ENCODE data around the gene FHIT. TPM values are rescaled to one million over a fixed set of nuclear protein-coding genes. Genes with fewer than 3 reads are reported as not detected.

FHIT gene
- total RNA-seq, 1 donor from 2014 or later, result 16.6 TPM

DNA sequence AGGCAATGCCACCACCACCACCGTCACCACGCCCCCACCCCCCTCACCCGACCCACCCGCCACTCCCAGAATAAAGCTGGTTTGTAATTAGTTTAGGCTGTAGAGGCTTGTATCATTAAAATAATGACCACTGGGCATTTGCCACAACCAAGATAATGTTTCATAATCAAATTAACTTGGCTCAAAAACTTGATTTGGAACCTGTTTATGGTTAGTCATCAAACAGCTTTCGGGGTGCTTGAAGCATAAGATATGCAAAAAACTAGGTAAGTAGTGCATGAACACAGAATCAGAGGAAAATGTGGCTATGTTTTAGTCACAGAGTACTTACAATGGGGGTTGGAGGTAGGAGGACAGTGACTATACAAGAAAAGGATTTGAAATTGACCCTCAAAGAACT is 115.1 kb downstream of the FHIT start:
- intact Hi-C loops (cut with DNase I), result no loop called here
- DNase-seq (ENCODE audit: low spot score), result no peak

DNA sequence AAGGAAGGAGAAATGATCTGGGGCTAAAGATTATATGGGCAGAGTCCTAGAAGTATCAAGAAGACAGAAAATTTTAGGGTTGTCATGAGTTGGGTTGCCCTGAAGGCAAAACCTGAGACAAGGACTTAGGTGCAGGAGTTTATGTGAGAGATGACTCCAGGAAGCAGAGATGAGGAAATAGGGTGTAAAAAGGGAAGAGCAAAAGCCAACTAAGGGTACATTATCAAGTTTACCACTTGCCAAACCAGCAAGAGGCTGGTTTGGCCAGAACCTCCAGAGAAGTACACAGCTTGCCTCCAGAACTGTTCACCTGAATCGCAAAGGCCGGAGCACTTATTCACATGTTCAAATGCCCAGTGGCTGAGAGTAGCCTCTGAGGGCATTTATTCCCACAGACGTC is 116.7 kb downstream of the FHIT start:
- no peak for DNase-seq (ENCODE audit: low spot score)
- intact Hi-C loops (cut with DNase I), result no loop called here

DNA sequence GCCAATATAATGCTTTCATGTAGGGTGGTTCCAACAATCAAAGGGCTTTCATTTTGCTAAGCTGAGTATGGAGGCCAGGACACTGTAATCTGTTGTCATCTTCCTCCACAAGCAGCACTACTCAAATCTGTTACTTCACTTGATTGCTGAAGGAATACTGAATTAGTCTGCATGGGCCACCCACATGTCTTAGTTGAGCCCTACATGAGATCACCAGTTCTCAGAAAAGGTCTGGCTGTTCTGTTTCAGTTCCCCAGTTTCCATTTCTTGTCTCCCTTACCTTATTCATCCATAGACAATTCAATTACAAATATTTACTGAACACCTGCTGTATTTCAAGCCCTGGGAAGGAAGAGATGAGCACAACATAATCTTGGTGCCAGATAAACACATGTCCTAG is 119.2 kb downstream of the FHIT start:
- no peak for DNase-seq (ENCODE audit: low spot score)
- intact Hi-C loops (cut with DNase I), result no loop called here

DNA sequence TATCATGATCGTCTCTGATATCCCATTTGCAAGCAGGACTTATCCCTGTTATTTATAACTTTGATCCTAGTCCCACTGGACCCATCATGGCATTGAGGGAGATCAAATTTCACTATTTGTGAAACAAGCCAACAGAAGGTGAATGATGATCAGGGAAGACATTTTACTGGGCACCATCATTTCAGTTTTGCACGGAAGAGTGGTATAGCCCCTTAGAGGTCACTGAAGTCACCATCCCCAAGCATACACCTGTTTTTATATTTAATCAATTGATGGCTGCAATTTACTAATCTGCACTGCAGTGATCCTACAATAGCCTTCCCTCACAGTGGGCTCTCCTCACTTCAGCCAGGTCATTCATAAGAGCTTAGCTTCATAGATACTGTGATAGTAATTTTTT is 132.4 kb downstream of the FHIT start:
- intact Hi-C loops (cut with DNase I), result no loop called here
- DNase-seq (ENCODE audit: low spot score), result no peak

DNA sequence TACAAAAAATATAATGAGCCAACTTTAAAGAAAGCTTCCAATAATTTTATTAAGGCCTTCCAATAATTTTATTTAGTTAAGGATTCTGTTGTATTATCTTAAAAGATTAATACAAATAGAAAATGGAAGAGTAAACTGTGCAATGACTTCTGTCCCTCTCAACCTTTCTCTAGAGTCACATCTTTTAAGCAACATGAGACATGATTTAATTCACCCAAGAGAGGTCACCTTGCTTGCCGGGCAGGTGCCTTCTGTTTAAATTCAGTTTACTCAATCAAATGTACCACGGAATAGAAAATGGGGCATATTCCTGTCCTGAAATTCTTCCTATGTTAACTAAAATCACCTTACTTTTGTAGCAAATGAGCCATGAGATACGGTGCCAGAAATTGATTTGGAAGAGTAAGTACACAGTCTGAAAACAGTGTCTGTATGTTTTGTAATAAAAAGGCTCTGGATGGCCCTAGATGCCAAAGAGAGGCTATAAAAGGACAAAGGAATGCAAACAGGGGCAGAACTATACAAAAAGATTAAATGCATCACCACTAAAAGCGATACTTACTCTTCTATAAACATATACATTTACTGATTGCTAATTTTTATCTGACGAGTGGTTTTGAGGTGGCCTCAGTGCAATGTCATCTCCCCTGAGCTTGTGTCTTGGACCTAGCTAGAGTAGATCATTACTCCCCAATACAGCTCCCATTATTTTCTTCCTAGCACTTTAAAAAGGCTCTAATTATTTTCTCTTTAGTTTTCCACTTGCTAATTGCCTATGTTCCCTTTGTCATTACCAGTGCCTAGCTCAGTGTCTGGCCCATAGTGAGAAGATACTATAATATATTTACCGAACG is 134.0 kb downstream of the FHIT start:
- intact Hi-C loops (cut with DNase I), result no loop called here
- DNase-seq (ENCODE audit: low spot score), result no peak

DNA sequence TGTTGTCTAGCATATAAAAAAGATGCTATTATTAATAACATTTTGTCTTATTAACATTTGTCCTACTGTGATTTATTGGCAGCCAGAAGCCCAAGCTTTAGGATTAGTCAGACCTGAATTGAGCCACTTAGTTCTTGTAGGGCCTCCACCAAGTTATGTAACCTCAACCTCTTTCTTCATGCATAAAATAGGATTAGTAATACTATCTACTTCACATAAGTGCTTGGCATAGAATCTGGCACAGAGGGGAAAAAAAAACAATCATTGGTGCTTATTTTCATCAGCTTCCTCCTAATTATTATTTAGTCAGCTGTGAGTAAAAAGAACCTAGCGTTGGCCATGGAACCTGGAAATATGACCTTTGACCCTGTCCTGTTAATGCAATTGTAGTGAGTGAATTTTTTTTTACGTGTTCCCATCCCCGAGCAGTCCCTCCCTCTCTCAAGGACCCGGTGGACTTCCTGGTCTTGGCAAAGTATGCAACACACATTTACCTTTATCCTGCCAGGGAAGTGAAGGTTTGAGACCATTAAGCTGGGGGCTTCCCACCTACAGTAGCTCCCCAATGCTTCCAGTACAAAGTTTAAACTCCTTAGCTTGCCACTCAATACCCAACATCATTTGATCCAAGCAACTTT is 136.8 kb downstream of the FHIT start:
- DNase-seq (ENCODE audit: low spot score), result no peak
- intact Hi-C loops (cut with DNase I), result no loop called here

DNA sequence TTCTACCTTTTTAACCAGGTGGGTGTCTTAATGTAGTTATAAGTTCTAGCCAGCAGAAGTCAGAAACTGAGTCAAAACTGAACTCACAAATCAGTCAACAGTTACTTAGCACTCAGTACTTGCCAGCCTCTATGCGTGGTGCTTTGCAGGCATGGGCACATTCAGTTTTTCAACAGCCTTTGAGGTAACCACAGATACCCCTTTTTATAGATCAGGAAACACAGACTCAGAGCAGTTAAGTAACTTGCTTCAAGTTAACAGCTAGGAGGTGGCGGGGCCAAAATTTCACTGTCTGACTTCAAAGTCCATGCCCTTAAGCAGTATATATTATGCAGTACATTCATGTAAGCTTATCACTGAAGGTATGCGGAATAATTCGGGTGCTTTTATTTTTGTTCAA is 139.4 kb downstream of the FHIT start:
- no peak for DNase-seq (ENCODE audit: low spot score)
- intact Hi-C loops (cut with DNase I), result no loop called here

DNA sequence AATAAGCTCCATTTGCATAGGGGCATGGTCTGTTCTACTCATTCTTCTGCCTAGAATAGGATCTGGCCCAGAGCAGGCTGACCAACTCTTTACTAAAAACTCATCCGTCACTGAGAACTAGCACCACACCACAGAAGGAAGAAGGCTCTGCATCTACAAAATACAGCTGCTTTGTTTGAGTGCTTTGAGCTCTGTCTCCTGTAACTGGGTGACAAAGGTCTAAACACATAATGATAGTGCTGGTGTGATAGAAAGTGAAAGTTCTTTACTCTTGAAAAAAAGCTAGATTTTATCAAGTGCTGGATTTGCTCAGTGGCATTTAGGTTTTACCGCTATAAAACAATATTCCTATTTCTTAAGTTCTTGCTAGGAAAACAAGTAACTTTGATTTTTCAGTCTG is 140.7 kb downstream of the FHIT start:
- no peak for DNase-seq (ENCODE audit: low spot score)
- intact Hi-C loops (cut with DNase I), result no loop called here

DNA sequence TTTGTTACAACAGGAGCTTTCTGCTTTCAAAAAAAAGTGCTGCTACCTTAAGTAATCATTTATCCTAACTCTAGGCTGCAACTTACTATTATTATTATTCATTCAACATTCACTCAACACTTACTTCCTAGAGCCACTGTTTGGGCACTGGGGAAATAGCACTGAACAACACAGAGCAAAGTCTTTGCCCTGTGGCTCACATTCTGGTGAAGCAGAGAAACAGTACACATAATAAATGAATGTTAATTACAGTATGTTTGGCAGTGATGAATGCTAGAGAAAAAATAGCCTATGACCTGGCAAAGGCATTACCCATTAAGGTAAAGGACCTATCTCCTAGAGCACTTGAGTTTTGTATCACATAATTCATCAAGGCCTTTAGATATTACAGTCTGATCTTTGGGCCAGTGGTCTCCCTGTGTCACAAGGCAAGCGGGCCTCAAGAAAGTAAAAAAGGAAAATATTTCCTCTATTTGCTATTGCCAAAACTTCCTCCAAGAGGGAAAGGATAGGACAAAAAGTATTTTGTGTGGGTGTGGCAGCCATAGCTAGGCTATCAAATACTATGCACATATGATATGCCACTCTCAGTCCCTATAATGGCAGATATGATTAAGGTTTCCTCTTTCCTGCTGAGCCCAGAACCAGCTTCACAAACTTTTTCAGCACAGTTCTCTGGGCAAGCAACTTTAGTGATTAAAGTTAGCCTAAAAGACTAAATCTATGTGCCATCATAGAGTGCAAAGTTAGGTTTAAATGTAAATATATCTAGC is 142.8 kb downstream of the FHIT start:
- no peak for DNase-seq (ENCODE audit: low spot score)
- intact Hi-C loops (cut with DNase I), result no loop called here

DNA sequence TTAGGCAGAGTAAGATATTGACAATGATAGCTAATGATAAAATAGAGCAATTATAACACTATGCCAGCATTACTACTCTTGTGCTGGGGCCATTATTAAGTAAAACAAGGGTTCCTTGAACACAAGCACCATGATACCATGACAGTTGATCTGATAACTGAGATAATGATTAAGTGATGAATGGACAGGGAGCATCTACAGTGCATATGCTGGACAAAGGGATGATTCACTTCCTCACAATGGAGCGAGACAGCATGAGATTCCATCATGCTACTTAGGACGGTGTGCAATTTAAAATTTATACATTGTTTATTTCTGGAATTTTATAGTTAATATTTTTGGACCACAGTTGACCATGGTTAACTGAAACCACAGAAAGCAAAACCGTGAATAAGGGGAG is 156.6 kb downstream of the FHIT start:
- intact Hi-C loops (cut with DNase I), result no loop called here
- no peak for DNase-seq (ENCODE audit: low spot score)

DNA sequence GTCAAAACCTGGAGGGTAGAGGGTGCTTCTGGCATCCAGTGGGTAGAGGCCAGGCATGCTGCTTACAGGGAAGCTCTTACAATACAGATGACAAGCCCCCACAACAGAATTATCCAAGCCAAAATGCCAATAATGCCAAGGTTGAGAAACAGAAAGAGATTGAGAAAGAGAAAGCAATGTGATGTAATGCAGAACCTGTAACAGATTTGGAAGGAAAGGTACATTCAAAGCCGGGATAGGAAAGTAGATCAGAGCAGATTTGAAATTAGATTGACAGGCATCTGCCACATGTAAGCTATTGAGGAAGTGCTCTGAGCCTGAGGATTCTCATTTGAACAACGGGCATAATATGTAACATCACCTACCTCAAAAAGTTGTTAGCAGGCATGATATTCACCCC is 157.9 kb downstream of the FHIT start:
- intact Hi-C loops (cut with DNase I), result no loop called here
- no peak for DNase-seq (ENCODE audit: low spot score)

DNA sequence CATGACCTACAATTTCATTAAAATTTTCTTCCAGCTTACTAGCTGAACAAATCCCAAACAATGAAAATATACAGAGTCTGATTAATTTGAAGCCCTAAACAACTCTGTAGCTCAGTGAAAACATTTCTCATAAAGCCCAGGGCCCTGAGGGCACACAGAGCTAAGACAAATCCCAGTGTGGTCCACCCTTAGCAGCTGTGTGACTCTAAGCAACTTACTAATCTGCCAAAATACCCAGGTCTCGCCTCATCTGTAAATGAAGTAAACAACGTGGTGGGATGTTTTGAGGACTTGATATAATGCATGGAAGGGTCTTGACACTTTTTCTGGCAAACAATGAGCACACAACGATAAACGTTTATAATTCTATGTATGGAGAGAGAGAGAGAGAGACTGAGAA is 158.4 kb downstream of the FHIT start:
- intact Hi-C loops (cut with DNase I), result no loop called here
- DNase-seq (ENCODE audit: low spot score), result no peak

DNA sequence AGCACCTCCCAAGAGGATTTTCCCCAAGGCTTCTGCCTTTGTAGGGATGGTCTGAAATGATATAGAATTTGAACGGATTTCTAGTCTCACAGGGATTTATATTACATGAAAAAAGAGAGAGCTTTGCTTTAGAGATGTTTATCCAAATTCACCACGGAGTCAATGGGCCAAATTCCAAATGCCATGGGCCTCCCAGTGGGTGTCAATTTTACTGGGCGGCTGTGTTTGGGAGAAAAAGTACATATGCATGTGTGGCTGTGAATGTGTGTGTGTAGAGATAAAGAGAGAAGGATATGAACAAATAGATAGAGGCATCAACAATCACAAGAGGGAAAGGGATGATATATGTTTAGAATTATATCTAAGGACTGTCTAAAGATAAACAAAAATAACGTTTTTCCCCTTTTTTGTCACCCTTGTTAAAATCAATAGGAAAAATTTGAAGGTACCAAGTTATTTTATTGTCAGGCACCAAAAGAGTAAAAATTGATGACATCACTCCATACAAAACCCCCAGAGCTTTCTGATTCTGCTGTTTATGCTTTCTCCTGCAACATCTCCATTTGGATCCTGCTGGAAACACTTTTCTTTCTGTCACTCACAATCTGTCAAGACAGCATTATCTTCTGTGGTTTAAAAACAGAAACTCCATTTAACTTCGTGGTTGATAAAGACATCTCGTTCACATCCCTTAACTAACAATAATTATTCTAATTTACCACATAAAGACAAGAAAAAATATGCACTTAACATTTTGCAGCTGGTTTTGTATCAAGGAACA is 160.7 kb downstream of the FHIT start:
- DNase-seq (ENCODE audit: low spot score), result no peak
- intact Hi-C loops (cut with DNase I), result no loop called here

DNA sequence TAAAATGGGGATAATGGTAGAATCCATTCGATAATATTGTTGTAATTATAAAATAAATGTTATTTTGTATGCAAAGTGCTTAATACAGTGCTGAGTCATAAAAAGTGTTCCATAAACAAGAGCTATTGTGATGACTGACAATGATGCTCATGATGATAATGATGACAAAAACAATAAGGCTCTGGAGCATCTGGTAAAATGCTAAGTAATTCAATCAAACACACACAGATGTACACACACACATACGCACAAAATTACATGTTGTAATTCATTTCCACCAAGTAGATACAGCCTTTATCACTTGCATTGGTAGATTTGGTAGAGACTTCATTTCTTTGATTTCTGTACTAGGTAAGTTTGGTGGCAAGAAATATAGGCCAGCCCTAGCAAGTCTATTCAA is 163.8 kb downstream of the FHIT start:
- intact Hi-C loops (cut with DNase I), result no loop called here
- DNase-seq (ENCODE audit: low spot score), result no peak

DNA sequence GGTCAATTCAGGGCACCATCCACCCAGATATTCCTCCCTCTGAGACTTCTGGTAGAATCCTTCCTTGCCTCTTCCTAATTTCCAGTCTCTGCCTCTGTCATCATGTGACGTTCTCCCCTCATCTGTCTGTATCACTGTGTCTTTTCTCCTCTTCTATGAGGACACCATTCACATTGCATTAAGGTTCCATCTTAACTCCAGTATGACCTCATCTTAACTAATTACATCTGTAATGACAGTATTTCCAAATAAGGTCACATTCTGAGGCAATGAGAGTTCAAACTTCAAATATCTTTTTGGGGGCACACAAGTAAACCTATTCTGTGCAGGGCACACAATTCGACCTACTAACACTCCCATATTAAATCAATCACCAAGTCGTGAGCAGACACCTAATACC is 169.7 kb downstream of the FHIT start:
- DNase-seq (ENCODE audit: low spot score), result no peak
- intact Hi-C loops (cut with DNase I), result no loop called here

DNA sequence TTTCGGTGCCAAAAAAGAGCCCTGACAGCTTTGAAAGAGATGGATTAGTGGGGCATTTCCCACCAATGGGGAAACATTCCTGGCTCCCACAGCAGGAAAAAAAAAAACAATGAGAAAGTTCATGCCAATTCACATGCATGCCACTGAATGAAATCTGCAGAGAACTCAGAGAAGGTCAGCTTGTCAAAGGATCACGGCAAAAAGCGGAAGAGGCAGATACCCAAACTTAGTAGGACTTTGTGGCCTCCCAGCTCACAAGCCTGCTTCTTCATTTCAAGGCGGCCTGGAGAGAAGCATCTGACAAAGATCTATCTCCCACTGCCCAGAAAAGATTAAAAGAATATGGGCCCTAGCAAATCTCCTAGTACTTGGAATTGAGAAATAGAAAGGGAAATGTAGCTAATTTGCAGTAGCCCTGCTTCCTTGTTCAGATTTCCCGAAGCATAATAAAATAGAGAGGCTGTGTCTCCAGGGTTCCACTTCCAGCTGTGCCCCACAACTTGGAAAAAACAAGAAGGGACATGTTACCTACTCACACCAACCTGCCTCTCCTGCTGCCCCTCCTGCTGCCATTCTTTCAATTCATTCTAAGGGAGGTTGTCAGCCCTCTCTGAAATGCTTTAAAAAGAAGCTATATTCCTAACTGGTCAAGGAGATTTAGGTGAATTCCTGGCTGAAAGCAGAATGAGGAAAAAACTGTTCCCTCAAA is 170.4 kb downstream of the FHIT start:
- no peak for DNase-seq (ENCODE audit: low spot score)
- intact Hi-C loops (cut with DNase I), result no loop called here

DNA sequence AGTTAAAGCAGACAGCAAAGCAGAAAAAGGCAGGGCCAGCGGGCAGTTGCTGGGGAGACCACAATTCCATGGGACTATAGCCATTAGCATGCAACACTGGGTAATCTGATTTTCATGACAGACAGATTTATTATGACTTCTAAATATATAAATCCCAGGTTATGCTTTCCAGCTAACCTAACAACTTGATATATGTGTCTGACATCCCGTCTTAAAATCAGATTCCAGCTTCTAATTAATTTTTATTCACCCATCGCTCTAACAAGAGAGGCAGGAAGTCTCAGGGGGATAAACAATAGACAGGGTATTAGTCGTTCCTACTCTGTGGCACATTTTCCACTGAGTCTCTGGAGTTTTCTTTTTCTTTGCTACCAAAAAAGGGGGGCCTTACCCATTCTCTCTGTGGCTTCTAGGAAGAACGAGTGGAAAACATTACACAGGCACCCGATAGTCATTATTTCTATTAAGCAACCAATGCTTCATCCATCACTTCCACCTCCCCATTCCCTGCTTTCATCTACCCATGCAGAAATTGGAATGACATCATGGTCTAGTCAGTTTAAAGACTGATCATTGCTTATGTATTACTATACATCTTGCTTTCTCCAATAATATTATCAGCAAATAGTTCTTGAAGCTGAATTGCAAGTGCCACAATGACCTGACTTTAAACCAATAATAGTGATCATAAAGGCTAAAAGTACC is 173.1 kb downstream of the FHIT start:
- intact Hi-C loops (cut with DNase I), result no loop called here
- DNase-seq (ENCODE audit: low spot score), result no peak

DNA sequence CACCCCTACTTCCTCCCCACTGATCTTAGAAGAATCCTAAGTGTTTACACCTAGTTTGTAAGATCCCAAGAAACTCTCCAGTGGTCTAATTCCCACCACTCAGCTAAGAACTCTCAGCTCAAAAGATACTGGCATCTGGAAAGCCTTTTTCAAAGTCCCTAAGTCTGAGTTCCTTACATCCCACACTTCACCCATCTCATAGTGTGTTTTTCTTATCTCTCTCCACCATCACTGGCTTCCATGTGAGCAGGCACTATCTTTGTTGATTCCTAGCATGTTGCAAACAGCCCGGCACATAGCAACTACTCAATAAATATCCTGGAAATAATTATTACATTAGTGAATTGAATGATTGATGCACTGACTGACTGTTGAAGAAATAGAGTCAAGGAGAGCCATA is 173.7 kb downstream of the FHIT start:
- intact Hi-C loops (cut with DNase I), result no loop called here
- DNase-seq (ENCODE audit: low spot score), result no peak

DNA sequence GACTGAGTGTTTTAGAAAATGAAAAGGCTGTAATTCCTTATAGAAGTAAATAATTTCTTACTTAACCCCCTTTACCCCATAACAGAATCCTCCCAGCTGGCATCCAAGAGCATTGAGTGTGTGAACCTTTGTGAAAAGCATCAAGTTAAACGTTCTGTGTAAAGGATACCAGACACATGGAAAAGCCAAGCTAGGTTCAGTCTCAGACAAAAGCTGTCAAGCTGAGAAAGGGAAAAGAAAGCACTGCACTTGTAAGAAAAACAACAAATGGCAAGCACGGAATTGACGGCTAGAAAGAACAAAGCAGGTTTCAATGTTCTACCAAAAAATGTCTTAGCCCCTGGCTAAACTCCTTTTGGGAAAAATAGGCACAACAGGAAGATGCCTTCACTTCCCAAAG is 176.5 kb downstream of the FHIT start:
- no peak for DNase-seq (ENCODE audit: low spot score)
- intact Hi-C loops (cut with DNase I), result no loop called here
